H54 (cell line): ENCODE measurements around the gene TBX1.

ENCODE experiments used
- DNase-seq: peaks from one replicate; pipeline ENCODE4 v3.0.0; 2011; ENCODE audit warnings: low spot score, mixed read lengths; ENCODE audit not compliant: insufficient read length
- FAIRE-seq: peaks from 3 replicates; lab custom pipeline; 2011; peaks lifted over from hg19 to GRCh38; lab: Jason Lieb, UNC
- POLR2A ChIP-seq: IDR thresholded peaks from 2 replicates; pipeline ENCODE4 v1.6.1; 2011; ENCODE audit warnings: low read depth, mild to moderate bottlenecking, low read length

Gene TBX1

GRCh38 chr22:19757985-19758895 lies 2.3 kb upstream of the TBX1 start:
- FAIRE-seq = no peak
- TF ChIP-seq POLR2A = no peak
- DNase-seq = no peak

- FAIRE-seq (no peak), DNase-seq (no peak)
- TF ChIP-seq POLR2A = no peak
Measured at GRCh38 chr22:19758896-19759426, 1.6 kb upstream of the TBX1 start.

- DNase-seq (no peak), FAIRE-seq (no peak)
- no peak for TF ChIP-seq POLR2A
Measured at GRCh38 chr22:19759427-19760057, 1.0 kb upstream of the TBX1 start.

GRCh38 chr22:19760951-19761724 lies 560 bp downstream of the TBX1 start:
- DNase-seq = no peak
- FAIRE-seq = no peak
- no peak for TF ChIP-seq POLR2A

- no peak for TF ChIP-seq POLR2A
- FAIRE-seq (no peak), DNase-seq (no peak)
Measured at GRCh38 chr22:19761725-19762567, 1.4 kb downstream of the TBX1 start.

GRCh38 chr22:19762568-19763457 lies 2.2 kb downstream of the TBX1 start:
- FAIRE-seq (no peak), DNase-seq (no peak)
- no peak for TF ChIP-seq POLR2A

- no peak for TF ChIP-seq POLR2A
- DNase-seq (no peak), FAIRE-seq (no peak)
Measured at GRCh38 chr22:19763458-19764298, 3.1 kb downstream of the TBX1 start.

GRCh38 chr22:19764299-19764593 lies 3.7 kb downstream of the TBX1 start:
- no peak for TF ChIP-seq POLR2A
- FAIRE-seq (no peak), DNase-seq (no peak)

GRCh38 chr22:19764636-19765476 lies 4.3 kb downstream of the TBX1 start:
- FAIRE-seq (no peak), DNase-seq (no peak)
- TF ChIP-seq POLR2A = no peak

- no peak for FAIRE-seq
- no peak for DNase-seq
- no peak for TF ChIP-seq POLR2A
Measured at GRCh38 chr22:19765477-19766239, 5.1 kb downstream of the TBX1 start.
